Measurements from ENCODE around the gene MAP7D1.

DNA sequence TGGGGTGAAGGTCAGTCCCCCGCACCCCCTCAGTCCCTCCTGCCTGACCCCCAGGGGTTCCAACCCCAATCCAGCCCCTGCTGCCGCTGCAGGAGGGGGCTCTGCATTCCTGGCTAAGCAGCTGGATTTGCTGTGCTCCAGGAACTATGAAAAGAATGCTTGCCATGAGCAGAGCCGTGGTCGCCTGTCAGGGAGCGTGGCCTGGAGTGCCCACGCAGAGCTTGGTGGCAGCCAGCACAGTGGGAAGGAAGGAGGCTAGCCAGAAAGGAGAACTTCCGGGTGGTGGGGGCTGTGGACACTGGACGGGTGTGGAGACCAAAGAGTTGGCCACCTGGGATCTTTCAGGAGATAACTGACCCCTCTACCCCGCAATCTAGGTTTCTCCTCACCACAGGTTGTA lies 36.5 kb upstream of the MAP7D1 start:
- TF ChIP-seq EZH2 (IDR thresholded peaks at IDR 0.05; ENCODE audit: insufficient read depth, poor library complexity, severe bottlenecking) (no peak), EZH2phosphoT487 (IDR thresholded peaks at IDR 0.05; ENCODE audit: insufficient read depth, low read depth) (no peak)

Measured in GM23248 (cell line).